Raji (cell line): Measurements from ENCODE around the gene RERG.

Experiments
- POLR2A ChIP-seq: IDR thresholded peaks from 2 replicates; pipeline ENCODE4 v1.6.1; 2011; ENCODE audit warnings: low read depth, low read length, control low read depth; ENCODE audit not compliant: insufficient read depth

The RERG gene

DNA sequence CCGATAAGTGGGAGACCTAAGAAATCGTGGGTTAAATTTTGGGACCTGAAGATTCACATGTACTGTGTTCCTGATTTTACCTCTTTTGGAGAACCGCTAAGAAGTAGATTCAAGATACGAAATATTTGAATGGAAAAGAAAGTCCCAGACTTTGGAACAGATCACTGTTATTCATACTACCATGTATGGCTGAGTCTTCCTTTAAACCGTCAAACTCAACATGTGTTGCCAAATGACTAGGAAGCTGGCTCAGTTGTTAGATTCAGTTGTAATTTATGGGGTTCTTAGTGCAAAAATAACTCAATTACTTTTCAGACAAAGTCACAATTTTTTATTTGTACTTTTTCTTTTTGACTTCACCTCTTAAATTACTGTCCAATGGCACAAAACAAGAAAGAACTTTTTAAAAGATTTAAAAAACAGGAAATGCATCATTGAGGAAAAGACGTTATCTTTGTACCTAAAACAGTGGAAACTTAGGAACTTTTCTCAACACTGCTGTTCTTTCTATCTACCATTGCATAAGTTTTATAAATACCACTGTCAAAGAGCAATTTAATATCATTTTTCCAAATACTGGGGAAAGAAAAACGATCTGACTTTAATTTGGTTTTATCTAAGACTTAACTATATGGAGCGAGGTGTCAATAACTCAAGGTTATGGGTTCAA, 15.7 kb downstream of the RERG start:
- TF ChIP-seq POLR2A: no peak

DNA sequence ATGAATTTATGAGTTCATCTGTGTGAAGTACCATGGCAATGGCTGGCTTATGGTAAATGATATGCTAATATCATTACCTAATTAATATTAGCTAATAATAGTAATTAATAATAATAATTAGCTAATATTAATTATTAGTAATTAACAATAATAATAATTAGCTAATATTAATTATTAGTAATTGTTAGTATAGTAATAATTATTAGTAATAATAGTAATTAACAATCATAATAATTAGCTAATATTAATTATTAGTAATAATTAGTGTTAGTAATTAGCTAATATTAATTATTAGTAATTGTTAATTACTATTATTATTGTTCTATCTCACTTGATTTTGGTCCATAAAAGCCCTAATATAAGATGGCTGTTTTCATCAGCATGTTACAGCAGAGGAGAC, 19.8 kb downstream of the RERG start:
- TF ChIP-seq POLR2A: no peak

DNA sequence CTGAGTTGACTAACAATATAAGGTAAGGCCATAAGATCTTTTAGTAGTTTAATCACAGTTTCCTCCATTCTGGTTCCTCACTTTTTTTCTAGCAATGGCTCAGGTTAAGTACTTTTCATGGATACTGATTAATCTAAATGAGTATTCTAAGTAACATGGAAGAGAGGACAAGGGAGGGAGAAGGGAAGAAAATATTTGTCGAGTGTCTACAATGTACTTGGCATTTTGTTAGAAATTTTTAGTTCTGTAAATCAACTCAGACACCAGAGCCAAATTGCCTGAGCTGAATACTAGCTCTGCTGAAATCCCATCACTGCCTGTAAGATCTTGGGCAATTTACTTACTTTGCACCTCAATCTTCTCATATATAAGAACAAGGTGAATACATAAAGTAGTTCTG, 20.2 kb downstream of the RERG start:
- no peak for TF ChIP-seq POLR2A

DNA sequence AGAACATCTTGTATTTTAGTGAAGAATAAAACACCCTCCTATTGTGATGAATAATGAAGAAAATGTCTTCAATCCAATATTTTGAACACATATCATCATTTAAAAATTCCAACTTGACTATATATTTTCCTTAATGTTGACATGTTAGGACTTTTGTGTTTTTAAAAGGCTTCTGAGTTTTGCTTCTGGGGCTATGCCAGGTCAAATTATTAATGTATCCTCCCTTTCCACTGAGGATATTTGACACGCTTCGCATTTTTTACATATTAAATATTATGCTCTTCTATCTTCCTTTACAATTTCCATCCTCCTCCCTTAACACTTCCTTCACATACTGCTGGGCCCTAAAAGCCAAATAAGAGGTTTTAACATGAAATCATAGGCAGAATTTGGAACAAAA, 20.6 kb downstream of the RERG start:
- no peak for TF ChIP-seq POLR2A

DNA sequence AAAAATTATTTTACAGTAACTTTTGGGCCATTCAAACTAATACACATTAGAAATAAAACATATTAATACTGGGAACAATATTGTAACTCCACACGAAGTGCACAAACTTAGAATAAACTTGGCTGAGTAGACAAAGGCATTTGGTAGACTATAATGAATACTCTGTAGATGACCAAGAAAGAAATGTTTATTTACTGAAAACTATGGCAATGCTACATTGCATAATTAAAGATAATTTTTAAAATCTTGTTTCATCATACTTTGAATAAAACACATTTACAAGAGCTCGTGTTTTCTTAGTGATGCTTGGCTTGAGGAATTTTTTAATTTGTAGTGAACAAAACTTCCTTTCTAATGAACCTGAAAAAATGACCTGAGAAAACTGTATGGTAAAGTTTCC, 21.3 kb downstream of the RERG start:
- no peak for TF ChIP-seq POLR2A

DNA sequence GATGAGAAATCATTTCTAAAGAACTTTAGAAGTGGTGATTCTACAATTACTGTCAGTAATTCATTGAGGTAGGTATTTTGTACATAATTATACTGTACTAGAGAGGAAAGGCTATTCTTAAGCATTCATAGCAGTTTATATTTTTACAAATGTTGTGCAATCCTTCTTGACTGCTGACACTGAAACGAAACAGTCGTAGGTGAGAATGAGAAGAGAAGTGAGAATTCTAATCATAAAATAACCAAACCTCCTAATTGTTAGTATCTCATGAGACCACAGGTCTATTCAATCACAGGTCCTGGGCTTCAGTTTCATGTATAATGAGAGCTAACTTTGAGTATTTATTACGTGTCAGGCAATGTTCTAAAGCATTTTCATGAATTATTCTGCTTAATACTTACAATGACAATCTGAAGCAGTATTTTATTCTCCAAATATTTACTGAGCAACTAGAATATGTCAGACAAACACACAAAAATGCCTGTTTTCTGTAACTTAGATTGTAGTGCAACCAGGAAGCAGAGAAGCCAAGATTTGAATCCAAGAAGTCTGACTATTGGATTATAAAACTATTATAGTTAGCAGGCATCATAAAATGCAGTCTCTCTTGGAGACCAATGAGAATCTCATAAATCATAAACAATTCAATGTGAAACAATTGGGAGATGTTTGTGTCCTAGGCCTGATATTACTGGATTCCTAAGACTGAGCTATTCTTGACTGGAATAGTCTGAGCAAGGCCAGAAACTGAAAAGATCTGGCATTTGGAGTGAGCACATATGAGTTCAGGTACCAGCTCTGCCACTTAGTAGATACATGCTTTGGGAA, 24.3 kb downstream of the RERG start:
- TF ChIP-seq POLR2A: no peak

DNA sequence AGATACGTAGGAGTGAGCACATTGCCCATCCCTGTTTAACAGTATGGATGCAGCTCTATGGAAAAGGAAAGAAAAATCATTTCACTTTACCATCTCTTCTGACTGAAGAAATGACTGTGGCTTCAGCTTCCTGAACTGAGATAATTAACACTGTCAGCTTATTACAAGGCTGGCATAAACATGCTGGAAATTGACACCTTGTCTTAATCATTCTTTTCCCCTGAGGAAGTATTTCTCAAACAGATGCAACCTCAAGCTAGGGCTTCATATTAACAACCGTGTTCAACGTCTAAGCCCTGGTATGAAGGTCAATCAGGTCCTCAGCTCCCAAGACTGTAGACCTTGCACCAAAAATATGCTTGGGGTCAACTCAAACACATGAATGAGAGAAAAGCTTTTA, 25.0 kb downstream of the RERG start:
- TF ChIP-seq POLR2A: no peak

DNA sequence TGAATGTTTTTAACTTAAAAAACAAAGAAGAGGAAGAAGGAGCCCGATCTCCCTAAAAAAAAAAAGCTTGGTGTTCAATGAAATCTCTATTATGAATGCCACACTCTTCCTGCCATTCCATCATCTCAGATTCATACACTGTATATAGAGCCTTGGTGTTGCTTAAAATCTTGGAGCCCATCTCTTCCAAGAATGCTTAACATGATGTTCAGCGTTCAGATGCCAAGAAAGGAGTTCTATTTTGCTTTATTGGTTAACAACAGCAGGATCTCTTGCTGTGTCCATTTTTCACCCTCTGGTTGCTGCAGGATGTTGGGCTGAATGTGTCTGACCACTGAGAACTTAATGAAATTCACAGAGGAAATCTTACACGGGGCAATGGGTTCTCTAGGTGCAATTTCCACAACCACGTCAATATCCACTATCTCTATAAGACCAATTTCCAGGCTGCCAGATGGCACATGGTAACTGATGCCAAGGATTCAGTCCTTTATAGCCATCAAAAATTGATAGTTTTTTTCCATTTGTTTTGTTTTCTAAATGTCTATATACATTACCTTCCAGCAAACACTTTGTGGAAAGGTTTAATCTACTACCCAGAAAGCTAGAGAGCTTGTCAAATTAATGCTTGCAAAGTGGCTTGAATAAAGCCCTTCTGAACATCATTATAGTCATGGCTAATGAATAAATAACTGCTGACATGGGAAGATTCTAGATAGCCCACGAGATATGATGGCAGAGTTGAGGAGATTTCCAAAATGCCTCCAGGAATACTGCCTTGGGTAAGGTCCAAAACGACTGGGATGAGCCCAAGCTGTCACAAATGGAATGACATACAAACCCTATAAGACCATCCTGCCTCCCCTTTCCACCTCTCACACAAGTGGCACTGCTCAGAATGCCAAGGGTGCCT, 26.5 kb downstream of the RERG start:
- no peak for TF ChIP-seq POLR2A

DNA sequence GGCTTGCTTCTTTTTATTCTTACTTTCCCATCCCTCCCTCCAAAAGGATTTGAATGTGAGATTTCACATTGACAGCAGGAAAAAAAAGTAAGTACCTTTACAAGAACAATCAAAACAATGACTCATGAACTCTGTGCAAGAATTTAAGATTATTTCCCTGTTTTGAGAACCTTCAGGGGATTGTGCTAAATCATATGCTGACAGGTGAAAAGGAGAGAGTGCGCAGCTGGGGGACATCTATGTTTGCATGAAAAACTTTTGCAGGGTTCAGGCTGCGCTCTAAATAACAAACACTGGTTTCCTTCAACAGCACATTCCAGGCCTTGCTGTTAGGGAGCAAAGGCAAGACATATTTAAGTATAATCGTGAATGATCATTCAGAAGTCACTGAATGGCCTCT, 27.3 kb downstream of the RERG start:
- no peak for TF ChIP-seq POLR2A

DNA sequence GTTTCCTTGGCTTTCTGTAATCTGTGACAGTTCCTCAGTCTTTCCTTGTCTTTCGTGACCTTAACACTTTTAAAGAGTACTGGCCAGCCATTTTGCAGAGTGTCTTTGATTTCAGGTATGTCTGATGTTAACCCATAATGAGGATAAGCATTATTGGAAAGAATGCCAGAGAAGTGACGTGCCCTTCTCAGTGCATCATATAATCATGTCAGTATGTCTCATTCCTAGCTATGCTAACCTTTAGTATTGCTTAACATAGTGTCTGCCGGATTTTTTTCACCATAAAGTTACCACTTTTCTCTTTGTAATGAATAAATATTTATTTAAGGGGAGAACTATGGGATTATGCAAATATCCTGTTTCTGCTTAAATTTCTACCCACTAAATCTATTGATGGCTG, 28.5 kb downstream of the RERG start:
- no peak for TF ChIP-seq POLR2A

DNA sequence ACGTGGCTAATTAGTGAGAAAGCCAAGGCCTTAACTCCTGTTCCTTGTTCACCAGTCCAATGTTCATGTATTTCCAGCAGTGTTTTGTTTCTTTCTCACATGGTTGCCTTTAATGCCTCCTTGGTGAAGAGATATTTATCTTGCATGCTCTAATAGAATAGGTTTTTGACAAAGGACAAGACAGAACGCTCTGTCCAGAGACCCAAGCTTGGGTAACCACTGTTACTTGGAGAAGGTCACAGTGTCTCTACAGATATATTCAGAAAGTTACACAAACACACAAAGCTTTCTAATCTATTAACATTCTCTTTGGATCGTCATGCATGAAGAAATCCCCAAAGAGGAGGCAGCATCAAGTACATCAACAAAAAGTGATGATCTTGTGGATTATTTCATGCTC, 33.1 kb downstream of the RERG start:
- TF ChIP-seq POLR2A: no peak

DNA sequence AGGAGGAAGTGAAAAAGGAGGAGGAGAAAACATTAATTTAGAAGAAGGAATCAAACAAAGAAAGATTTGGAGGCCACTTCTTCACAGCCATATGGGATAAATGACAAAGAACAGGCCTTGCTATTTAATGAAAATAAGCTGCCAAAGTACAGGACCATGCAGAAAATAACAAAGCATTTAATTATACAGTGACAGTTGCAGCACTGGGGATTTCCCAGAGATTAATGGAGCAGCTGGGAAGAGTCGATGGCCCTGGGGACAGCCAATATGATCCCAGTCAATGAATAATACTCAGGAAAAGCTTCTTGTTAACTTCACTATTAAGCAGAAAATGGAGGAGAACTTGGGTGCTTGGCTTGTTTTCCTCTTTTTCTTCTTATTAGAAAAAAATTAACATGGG, 34.6 kb downstream of the RERG start:
- TF ChIP-seq POLR2A: no peak

DNA sequence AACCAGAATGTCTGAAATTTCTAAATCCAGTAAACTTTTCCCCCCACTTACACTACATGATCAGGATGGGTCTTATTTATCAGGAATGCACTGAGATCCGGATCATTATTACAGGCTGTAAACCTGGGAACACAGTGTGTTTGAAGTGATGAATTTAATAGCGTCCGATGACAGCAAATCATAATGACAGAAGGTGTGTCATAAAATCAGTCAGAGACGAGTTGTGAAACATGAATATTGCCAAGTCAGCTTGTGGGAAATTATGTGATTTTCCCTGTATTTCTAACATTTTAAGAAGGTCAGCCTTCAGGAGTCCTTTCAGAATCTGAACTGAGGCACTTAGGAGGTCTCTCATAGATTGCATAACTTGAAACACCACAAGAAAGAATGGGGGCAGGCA, 36.7 kb downstream of the RERG start:
- no peak for TF ChIP-seq POLR2A

DNA sequence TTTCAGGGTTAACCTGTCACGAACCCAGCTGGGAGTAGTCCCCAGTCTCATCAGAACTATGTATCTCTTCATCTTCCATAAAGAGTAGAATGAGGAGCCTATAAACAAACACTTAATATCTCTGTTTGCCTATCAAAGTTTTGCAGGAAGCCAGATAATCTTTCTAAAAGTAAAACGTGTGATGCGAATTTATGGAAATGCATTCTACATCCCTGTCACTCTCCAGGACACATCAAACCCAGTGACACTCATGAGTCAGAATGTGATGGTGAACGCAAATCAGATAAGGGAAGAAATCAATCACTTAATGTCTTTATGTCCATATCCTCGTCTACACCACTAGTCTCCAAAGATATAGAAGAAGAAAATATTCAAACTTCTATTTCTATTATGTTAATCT, 37.4 kb downstream of the RERG start:
- TF ChIP-seq POLR2A: no peak

DNA sequence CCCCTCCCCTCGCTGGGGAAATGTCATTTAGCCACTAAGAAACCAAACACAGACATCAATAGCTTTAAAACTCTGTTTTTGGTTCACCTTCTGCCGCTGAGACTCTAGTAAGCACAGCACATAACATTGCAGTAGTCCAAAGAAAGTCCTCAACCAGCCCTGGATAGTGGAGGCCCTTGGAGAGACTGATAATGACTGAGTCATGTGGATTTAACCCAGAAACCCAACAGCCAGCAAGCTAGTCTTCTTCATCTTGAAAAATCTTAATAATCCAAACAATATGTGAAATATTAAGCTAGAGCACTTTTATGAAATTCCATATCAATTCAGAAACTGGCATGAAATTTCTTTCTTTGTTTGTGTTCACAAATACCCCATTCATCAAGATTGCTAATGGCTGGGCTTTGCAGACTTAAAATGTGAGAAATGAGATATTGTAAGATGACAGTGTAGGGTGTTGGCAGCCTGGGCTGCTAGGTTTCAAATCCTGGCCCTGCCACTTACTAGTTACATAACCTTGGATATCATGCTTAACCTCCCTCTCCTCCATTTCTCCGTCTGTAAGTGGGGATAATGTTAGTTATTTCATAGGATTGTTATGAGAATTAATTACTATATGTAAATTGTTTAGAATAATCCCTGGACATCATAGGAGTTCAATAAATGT, 40.1 kb downstream of the RERG start:
- no peak for TF ChIP-seq POLR2A
